GM10847 (cell line): Measurements from ENCODE around the gene ZNF354B.
A peak's percentile ranks its signal among the peaks of the same experiment; 100 is the strongest.

Source experiments
- POLR2A ChIP-seq: IDR thresholded peaks from 2 replicates; pipeline ENCODE4 v1.6.1; 2011; ENCODE audit not compliant: insufficient read length; ENCODE audit errors: extremely low read depth

Gene ZNF354B

DNA sequence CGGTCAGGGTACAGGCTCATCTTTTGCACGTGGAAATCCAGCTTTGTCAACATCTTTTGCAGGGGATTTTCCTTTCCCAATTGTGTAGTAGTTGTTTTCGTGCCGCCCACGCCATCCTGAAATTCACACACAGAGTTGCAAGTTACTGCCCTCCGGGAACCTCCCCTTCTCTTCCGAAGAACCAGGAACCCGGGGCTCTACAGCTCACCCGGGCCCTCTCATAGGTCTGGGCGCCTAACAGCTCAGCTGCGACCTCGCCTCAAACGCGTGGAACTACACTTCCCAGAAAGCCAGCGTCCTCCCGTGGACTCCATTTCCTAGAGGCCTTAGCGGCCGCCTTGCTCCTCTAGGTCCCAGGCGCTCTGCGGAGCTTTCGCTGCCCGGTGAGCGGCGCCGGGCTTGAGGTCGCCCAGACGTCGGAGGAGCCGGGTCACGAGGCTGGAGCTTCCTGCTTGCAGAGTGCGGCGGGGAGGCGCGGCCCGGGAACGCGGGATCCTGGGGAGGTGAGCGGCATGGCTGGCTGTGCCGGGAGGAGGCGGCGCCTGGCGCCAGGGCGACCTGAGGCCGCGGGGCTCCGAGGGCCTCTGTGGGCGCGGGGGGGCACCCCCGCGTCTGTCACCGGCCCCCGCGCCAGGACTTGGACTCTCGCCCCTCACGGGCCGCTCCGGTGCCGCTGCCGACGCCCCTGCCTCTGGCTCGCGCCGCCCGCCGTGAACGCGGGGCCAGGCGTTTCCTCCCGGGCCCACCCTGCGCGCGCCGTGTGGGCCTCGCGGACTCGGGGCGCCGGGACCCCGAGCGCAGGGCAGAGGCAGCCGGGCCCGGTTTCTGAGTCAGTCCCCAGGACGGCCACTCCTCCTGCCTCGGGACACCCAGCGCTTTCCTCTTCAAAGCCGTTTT lies at the start of gene ZNF354B:
Gene ZNF354B (plus strand): TSS at position 329 of the 897 bp plus-strand sequence. CDS start 1,095 bp downstream, outside the sequence.
- peak; percentile 51 for TF ChIP-seq POLR2A

DNA sequence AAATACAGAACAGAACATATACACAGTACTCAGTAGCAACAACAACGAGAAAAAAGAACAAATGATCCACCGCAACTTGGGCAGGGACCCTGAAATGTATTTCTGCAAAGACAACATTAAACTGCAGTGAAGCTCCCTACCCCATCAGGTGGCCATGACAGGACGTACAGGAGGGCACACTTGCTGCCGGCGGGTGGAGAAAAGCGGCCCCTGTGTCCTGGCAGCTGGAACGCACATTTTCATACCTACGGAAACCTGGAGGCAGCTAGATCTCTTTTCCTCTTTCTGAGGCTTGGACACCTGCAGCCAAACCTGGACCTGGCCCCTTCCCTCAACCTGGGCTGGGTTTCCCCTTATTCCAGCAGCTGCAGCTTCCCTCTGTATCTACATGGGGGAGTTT lies 42.2 kb upstream of the ZNF354B start:
- TF ChIP-seq POLR2A: no peak

DNA sequence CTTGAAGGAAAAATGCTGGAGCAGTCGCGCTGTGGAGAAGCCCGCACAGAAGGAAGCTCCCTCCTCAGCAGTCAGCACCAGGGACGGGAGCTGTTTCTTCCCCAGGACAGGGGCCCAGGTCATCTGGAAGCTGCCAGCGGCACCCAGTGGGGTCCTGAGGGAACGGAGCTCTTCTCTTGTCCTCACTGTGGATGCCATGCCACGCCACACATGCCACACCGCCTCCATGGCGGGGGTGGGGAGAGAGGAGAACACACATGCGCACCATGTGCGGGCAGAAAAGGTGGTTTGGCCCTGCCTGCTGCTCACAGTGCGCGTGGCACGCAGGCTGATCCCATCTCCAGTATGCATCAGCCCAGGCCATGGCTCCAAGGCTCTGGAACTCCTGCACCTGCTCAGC lies 41.7 kb upstream of the ZNF354B start:
- no peak for TF ChIP-seq POLR2A

DNA sequence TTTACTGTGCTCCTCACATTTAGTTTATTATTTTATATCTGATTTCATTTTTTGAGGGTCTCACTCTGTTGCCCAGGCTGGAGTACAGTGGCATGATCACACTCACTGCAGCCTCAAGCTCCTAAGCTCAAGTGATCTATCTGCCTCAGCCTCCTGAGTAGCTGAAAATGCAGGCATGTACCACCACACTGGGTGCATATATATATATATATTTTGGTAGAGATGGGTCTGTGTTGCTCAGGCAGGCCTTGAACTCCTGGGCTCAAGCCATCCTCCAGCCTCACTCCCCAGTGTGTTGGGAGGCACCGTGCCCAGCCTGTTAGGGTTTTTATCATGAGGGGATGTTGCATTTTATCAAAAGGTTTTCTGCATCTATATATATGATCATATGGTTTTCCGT lies 39.8 kb upstream of the ZNF354B start:
- no peak for TF ChIP-seq POLR2A

DNA sequence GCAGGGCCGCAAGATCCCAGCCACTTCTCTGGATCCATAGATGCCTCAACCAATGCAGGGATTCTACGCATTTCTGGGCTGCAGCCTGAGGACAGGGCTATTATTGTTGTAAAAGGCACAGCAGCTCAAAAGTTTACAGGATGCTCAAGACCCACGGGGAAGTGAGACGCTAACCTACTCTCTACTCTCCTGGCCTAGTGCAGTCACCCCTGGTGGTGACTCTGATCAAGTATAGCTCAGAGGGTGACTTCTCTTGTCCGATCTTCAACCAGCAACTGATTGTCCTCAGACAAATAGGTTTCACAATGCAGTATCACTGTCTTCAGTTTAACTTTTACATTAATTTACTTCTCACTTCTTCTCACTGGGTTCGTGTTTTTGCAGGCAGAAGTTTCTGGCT lies 34.3 kb upstream of the ZNF354B start:
- TF ChIP-seq POLR2A: no peak

DNA sequence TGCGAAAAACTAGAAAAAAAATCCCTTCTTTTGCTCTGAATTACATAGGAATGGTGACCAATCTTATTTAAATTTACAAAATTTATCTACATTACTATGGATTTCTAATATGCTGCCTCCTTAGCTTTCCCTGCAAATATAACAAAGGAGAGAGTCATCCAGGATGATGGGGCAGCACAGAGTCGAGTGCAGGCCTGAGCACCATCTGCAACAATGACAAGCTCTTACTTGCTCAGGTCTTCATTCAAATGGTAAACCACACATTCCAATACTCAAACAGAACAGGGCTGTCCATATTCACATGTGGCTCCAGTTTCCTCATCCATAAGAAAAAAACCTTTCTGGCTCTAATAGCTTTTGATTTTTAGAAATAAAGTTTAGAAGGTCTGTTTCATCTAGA lies 33.5 kb upstream of the ZNF354B start:
- no peak for TF ChIP-seq POLR2A

DNA sequence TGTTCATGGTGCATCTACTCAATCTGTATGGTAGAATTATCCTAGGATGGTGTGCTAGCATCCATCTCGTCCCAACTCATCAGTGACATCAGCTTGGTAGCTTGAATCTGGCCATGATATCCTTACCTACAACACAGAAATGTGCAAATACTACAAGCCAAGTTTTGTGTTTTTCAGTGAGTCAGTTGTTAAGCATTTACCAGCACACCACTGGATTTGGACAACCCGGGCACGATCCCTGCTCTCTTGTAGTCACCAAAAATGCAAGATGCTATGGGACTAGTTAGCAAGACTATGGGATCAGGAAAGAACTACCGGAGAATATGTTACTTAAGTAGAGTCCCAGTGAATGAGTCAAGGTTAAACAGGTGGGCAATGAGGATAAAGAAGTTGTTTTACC lies 32.1 kb upstream of the ZNF354B start:
- no peak for TF ChIP-seq POLR2A

DNA sequence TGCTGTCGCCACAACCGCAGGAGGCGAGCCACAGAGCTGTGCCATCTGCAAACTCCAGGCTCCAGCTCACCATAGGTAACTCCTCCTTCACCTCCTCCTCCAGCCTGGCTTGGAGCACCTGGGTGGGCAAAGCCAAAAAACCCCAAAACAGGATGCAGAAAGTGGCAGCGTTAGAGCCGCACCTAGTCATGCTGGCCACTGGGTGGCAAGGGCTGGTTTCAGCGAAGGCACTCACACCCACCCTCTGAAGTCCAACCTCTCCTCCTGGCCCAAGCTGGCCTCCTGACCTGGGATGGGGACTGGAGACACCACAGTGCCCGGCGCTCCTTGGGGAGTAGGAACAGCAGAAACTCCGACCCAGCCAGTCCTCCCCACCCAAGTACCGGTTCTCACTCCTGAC lies 28.7 kb upstream of the ZNF354B start:
- no peak for TF ChIP-seq POLR2A

DNA sequence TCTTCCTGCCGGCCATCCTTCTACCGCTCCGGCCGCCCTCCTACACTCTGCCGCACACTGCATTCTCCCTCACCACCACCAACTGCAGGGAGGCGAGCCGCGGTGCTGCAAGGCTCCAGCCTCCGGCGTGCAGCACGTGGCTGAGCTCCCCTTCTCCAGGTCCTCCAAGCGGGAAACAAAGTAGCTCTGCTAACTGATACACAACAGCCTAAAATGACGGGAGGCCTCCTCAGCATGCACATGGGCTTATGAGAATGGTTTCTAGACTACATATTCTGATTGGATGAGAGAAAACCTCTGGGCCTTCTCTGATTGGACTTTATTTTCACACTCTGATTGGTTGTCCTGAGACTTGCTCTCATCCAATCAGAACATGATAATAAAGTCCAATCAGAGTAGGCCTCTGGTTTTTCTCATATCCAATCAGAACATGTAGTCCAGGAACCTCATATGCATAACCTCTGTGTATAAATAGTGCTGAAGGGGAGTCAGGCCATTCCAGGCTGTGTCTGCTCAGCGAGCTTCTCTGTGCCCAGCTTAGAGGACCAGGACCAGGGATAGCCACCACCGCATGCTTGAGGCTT lies 27.0 kb upstream of the ZNF354B start:
- no peak for TF ChIP-seq POLR2A

DNA sequence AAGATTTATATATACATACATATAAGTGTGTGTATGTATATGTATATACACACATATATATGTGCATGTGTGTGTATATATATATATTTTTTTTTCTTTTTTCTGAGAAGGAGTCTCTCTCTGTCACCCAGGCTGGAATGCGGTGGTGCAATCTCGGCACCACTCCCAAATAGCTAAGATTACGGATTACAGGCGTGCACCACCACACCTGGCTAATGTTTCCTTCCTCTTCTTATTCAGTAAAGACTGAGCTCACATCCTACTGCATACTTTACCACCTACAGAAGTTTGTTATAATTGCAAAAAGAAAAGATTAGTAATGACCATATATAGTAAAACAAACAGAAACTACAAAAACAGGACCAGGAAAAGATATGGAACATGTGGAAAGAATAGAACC lies 23.1 kb upstream of the ZNF354B start:
- no peak for TF ChIP-seq POLR2A

DNA sequence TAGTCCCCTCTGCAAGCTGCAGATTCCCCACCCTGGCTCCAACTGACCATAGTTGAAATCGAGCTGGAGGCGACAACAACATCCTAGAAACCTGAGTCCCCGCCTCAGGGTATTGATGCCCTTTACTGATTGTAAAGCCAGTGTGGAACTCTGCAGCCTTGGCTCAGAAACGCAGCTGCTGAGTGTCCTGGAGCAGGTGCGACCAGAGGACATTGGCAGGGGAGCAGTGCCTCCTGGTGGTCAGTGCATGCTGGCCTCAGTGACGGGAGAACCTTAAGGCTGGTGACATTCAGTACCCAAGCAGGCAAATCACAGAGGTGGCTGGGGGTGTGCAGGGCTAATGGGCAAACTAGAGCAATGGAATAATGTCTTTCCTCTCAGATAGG lies 20.4 kb upstream of the ZNF354B start:
- no peak for TF ChIP-seq POLR2A

DNA sequence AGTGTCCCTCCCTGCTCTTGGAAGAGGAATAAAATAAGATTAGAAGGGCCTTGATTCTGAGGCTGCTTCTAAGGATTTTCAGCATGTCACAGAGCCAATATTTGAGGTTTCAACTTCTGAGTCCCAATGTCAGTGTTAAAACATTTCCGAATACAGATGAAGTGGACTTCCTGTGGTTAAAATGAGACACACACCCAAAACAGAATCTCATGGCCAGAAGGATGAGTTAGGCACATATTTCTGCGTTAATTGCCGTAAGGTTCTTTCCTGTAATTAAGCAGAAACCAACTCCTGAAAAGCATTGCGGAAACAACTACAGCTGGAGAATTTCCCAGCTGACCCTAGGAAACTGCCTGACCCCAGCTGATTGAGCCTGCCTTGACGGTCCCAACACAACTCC lies 10.4 kb upstream of the ZNF354B start:
- no peak for TF ChIP-seq POLR2A

DNA sequence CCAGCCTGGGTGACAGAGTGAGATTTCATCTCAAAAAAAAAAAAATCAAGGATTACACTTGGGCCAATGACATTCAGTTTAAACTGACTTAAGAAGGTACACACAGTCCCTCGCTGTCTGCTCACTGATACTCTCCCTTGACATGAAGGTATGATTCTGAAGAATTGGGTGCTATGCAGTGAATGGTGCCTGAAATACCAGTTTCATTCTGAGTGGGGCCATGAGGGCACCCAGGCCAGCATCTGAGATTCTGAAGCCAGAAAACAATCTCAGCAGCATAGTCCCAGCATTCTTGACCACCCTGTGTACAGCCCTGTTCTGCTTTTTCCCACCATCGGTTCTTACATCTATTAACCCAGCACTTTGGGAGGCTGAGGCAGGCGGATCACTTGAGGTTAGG lies 7.8 kb upstream of the ZNF354B start:
- TF ChIP-seq POLR2A: no peak

DNA sequence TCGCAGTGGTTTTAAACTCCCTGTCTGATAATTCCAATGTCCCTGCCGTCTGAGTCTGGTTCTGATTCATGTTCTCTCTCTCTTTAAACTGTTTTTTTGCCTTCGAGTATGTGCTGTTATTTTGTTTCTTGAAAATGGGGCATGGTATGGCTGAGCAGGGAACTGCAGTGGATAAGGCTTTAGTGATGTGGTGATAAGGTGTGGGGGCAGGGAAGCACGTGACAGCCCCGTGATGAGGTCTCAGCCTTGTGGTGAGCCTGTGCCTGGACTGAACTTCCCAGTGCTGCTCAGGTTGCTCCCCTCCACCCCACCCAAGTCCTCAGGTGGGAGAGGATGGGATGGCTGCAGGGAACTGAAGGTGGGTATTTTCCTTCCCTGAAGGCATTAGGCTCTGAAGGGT lies 5.5 kb upstream of the ZNF354B start:
- no peak for TF ChIP-seq POLR2A

DNA sequence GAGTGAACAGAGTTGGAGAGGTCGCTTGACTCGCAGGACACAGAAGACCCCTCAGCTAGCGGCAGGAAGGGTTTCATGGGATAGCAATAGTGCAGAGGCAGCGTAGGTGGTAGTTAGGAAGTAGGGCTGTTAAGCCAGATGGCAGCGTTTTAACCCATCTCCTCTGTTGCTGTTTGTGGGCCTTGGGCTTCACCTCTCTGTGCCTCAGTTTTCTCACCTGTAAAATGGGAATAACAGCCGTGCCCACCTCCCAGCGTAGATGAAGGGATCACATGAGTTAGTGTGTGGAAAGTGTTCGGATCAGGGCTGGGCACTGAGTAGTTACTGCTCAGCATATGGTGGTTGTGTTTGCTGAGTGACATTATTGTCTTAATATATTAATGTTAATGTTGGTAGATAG lies 1.9 kb downstream of the ZNF354B start:
- TF ChIP-seq POLR2A: no peak

DNA sequence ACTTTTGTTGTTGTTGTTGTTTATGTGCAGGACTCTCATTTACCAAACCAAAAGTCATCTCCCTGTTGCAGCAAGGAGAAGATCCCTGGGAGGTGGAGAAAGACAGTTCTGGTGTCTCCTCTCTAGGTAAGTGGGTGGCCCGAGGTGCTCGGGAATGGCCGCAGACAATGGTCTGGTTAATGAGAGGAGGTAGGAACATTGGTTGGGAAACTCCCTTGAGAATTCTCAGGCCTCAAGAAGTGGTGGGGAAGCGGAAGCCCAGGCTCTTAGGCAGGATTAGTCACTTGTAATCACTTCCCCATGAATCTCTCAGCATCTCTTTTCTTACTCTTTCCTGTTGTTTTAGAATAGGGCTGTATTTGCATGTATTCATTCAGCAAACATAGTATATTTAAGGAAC lies 7.2 kb downstream of the ZNF354B start:
- TF ChIP-seq POLR2A: no peak

DNA sequence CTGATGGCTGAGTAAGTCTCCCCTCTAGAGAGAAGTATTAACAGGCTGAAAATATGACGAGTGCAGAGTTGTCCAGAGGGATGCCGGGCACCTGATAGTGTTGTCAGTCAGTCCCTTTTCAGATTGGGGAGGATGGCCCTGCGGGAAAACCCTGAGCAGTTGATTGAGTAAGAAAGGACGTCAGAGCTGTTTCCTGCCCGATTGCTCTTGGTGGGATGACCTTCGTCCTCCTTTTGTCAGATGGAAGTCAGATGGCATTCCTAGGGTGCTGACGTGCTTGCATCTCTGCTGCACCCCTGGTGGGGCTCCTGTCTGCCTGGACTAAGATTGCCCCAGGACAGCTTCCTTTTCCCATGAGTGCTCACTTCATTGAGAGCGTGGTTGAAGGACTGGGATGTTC lies 9.8 kb downstream of the ZNF354B start:
- TF ChIP-seq POLR2A: no peak
